GM21619 (cell line): ENCODE measurements around the gene INCENP.
A peak's percentile ranks its signal among the peaks of the same experiment; 100 is the strongest.
"Not testable (repeated sequence)": the region's sequence is repeated elsewhere in the genome, so short reads cannot be mapped to it uniquely, and the experiment has no call there.

Experiments
- ATAC-seq: cut with Tn5 transposase; IDR thresholded peaks from one replicate; pipeline ENCODE4 v1.9.1; 2021; ENCODE audit not compliant: unreplicated experiment

INCENP gene

GRCh38 chr11:62123669-62124185, at the start of gene INCENP:
Gene INCENP, plus strand, starts transcription at chr11:62124011. Its CDS starts 4,151 bp downstream, at chr11:62128162.
- ATAC-seq, result peak; percentile 87

- no peak for ATAC-seq
These were observed 48.4 kb upstream of the INCENP start for GRCh38 chr11:62075438-62075837.

- no peak for ATAC-seq
These were observed 46.7 kb upstream of the INCENP start for GRCh38 chr11:62077132-62077531.

GRCh38 chr11:62081378-62082291, 42.2 kb upstream of the INCENP start:
- no peak for ATAC-seq

- no peak for ATAC-seq
These were observed 41.5 kb upstream of the INCENP start for GRCh38 chr11:62082292-62082657.

GRCh38 chr11:62084801-62085200, 39.0 kb upstream of the INCENP start:
- not testable (repeated sequence) for ATAC-seq

GRCh38 chr11:62087694-62088093, 36.1 kb upstream of the INCENP start:
- no peak for ATAC-seq

- ATAC-seq, result no peak
These were observed 35.4 kb upstream of the INCENP start for GRCh38 chr11:62088331-62088933.

GRCh38 chr11:62103141-62103540, 20.7 kb upstream of the INCENP start:
- no peak for ATAC-seq

- ATAC-seq, result no peak
These were observed 19.8 kb upstream of the INCENP start for GRCh38 chr11:62103986-62104385.

- ATAC-seq, result no peak
These were observed 18.8 kb upstream of the INCENP start for GRCh38 chr11:62104816-62105653.

GRCh38 chr11:62105667-62106191, 18.1 kb upstream of the INCENP start:
- ATAC-seq, result no peak

GRCh38 chr11:62108017-62108750, 15.6 kb upstream of the INCENP start:
- no peak for ATAC-seq

- ATAC-seq, result no peak
These were observed 14.8 kb upstream of the INCENP start for GRCh38 chr11:62108971-62109404.

GRCh38 chr11:62115085-62115694, 8.6 kb upstream of the INCENP start:
- ATAC-seq, result no peak

- ATAC-seq, result no peak
These were observed 7.4 kb upstream of the INCENP start for GRCh38 chr11:62116451-62116850.

- no peak for ATAC-seq
These were observed 4.2 kb upstream of the INCENP start for GRCh38 chr11:62119569-62119968.

- ATAC-seq, result no peak
These were observed 3.8 kb upstream of the INCENP start for GRCh38 chr11:62120001-62120400.

GRCh38 chr11:62120431-62120830, 3.4 kb upstream of the INCENP start:
- ATAC-seq, result no peak

GRCh38 chr11:62122076-62122475, 1.7 kb upstream of the INCENP start:
- ATAC-seq, result no peak
